Measurements from ENCODE around the gene PPTC7.
"Not testable (repeated sequence)": the region's sequence is repeated elsewhere in the genome, so short reads cannot be mapped to it uniquely, and the experiment has no call there.

The PPTC7 gene

GRCh38 chr12:110575326-110575725 lies 7.8 kb downstream of the PPTC7 start:
- H3K4me3 ChIP-seq (ENCODE audit: low read depth, low read length), result no peak overlapping the region
- TF ChIP-seq CTCF (IDR thresholded peaks at IDR 0.05; ENCODE audit: low read depth, low read length), result no peak

- not testable (repeated sequence) for H3K4me3 ChIP-seq (ENCODE audit: low read depth, low read length)
These were observed 8.3 kb downstream of the PPTC7 start for GRCh38 chr12:110574717-110575230.

- no peak for TF ChIP-seq CTCF (IDR thresholded peaks at IDR 0.05; ENCODE audit: low read depth, low read length)
- no peak overlapping the region for H3K4me3 ChIP-seq (ENCODE audit: low read depth, low read length)
These were observed 9.1 kb downstream of the PPTC7 start for GRCh38 chr12:110574044-110574443.

- H3K4me3 ChIP-seq (ENCODE audit: low read depth, low read length), result not testable (repeated sequence)
These were observed 12.3 kb downstream of the PPTC7 start for GRCh38 chr12:110570798-110571197.

- H3K4me3 ChIP-seq (ENCODE audit: low read depth, low read length), result not testable (repeated sequence)
These were observed 13.3 kb downstream of the PPTC7 start for GRCh38 chr12:110569838-110570237.

GRCh38 chr12:110568752-110569151 lies 14.4 kb downstream of the PPTC7 start:
- no peak for TF ChIP-seq CTCF (IDR thresholded peaks at IDR 0.05; ENCODE audit: low read depth, low read length)
- no peak overlapping the region for H3K4me3 ChIP-seq (ENCODE audit: low read depth, low read length)

GRCh38 chr12:110566993-110567392 lies 16.1 kb downstream of the PPTC7 start:
- TF ChIP-seq CTCF (IDR thresholded peaks at IDR 0.05; ENCODE audit: low read depth, low read length), result no peak
- H3K4me3 ChIP-seq (ENCODE audit: low read depth, low read length), result no peak overlapping the region

- no peak overlapping the region for H3K4me3 ChIP-seq (ENCODE audit: low read depth, low read length)
- TF ChIP-seq CTCF (IDR thresholded peaks at IDR 0.05; ENCODE audit: low read depth, low read length), result no peak
These were observed 16.9 kb downstream of the PPTC7 start for GRCh38 chr12:110565894-110566871.
